ENCODE data around the gene LRRC49.

DNA sequence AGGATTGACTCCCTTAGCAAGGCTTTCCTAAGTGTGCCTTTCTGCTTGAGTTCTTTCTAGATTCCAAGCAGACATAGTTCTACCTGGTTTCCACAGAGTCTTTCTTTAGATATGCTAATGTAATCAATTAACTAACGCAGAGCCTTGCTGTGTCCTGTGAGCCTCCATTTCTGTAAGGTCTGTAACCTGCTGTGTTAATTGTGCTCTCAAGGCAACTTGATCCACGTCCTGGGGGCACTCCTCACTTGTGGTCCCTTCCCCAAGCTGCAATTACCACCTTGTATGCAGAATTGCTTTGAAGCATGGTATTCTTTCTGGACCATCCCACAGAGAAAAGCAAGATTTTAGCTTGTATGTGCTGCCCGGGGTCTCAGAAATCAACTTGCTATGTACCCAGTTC lies 193.2 kb downstream of the LRRC49 start:
- TF ChIP-seq CTCF (conservative IDR thresholded peaks at IDR 0.05; ENCODE audit: low read length), result no peak
- TF ChIP-seq EZH2phosphoT487 (IDR thresholded peaks at IDR 0.05; ENCODE audit: borderline replicate concordance), result no peak

All from Loucy (cell line).